ENCODE results near the gene NPIPB6.

GRCh38 chr16:28308794-28309584, 54.3 kb downstream of the NPIPB6 start:
- no peak for TF ChIP-seq POLR2AphosphoS5 (IDR thresholded peaks at IDR 0.05)
- TF ChIP-seq, protein P1, sequence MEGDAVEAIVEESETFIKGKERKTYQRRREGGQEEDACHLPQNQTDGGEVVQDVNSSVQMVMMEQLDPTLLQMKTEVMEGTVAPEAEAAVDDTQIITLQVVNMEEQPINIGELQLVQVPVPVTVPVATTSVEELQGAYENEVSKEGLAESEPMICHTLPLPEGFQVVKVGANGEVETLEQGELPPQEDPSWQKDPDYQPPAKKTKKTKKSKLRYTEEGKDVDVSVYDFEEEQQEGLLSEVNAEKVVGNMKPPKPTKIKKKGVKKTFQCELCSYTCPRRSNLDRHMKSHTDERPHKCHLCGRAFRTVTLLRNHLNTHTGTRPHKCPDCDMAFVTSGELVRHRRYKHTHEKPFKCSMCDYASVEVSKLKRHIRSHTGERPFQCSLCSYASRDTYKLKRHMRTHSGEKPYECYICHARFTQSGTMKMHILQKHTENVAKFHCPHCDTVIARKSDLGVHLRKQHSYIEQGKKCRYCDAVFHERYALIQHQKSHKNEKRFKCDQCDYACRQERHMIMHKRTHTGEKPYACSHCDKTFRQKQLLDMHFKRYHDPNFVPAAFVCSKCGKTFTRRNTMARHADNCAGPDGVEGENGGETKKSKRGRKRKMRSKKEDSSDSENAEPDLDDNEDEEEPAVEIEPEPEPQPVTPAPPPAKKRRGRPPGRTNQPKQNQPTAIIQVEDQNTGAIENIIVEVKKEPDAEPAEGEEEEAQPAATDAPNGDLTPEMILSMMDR (IDR thresholded peaks at IDR 0.05 in 8 of 11, conservative IDR thresholded peaks at IDR 0.05 in 3 of 11) = no peak

All from spleen (tissue), 7 donors.